Vagina (tissue), 2 donors: ENCODE measurements around the gene CWF19L2. TPM values are rescaled to one million over a fixed set of nuclear protein-coding genes. Genes with fewer than 3 reads are reported as not detected.

Experiments used
- DNase-seq, 2 donors: peaks; one replicate each; pipeline ENCODE4 v3.0.0-alpha.2; 2017; ENCODE audit errors: extremely low spot score in 2 of 2
- H3K27ac ChIP-seq: fragments of 200-600 bp; sonication (generic); one replicate; pipeline ENCODE4 v1.5.1; 2019
- H3K27me3 ChIP-seq: fragments of 200-600 bp; sonication (generic); one replicate; pipeline ENCODE4 v1.5.1; 2019
- H3K36me3 ChIP-seq, 2 donors: fragments of 200-600 bp; sonication (generic); one replicate each; pipeline ENCODE4 v1.5.1; 2017 to 2019
- H3K4me1 ChIP-seq: fragments of 200-600 bp; sonication (generic); one replicate; pipeline ENCODE4 v1.5.1; 2019
- H3K4me3 ChIP-seq, 2 donors: fragments of 200-600 bp; sonication (generic); 1 replicate in 1 of 2; 2 replicates in 1 of 2; pipeline ENCODE4 v1.5.1; 2016 to 2019
- H3K9me3 ChIP-seq: fragments of 200-600 bp; sonication (generic); one replicate; pipeline ENCODE4 v1.5.1; 2019
- POLR2A ChIP-seq, 2 donors: fragments of 450-650 bp; IDR thresholded peaks; one replicate each; pipeline ENCODE4 v1.6.1; 2017; ENCODE audit warnings: antibody characterized with exemption in 2 of 2, mild to moderate bottlenecking in 2 of 2, moderate library complexity in 2 of 2
- POLR2AphosphoS5 ChIP-seq, 2 donors: sonication (generic); formaldehyde crosslinking; IDR thresholded peaks; one replicate each; pipeline ENCODE4 v1.9.0; 2017; ENCODE audit warnings: antibody characterized with exemption in 2 of 2, mild to moderate bottlenecking in 2 of 2, low read depth in 1 of 2; ENCODE audit not compliant: insufficient read depth in 1 of 2
- intact Hi-C: fragments of 100-400 bp; cut with DNase I; formaldehyde crosslinking; loops from one replicate; pipeline ENCODE4 v1.15.1; 2023
- total RNA-seq: library from RNA; depleted of rRNA; stranded (reverse); fragments of >200 nt; gene quantifications from one replicate; pipeline ENCODE4 v1.2.3, GENCODE V29; 2016
- TF ChIP-seq, protein P1 (sequence below), 3 experiments: fragments of 450-650 bp in 2 of 3; fragments of 200-600 bp in 1 of 3; sonication (generic) in 1 of 3; IDR thresholded peaks; one replicate each; pipeline ENCODE4 v1.5.1; 2017 to 2019; ENCODE audit warnings: antibody characterized with exemption in 3 of 3, mild to moderate bottlenecking in 2 of 3, moderate library complexity in 2 of 3

The CWF19L2 gene
- total RNA-seq, 1 donor from 2014 or later, result 14.5 TPM

DNA sequence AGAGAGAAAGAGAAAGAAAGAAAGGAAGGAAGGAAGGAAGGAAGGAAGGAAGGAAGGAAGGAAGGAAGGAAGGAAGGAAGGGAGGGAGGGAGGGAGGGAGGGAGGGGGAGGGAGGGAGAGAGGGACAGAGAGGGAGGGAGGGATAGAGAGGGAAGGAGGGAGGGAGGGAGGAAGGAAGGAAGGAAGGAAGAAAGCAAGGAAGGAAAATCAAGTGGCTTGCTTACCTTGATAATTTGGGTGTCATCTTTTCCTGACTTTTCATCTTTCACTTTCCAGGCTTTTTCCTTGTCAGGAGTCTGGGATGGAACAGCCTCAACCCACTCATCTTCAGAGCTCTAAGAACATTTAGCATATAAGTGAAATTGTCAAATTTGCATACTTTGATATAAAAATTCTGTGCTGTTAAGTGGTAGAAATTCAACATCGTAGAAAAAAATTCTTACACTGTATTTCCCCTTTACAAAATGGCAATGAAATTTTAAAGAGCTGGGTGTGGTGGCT is 14.9 kb downstream of the CWF19L2 start:
- intact Hi-C loops, result no loop called here
- TF ChIP-seq POLR2A (IDR thresholded peaks at IDR 0.05) (no peak), POLR2AphosphoS5 (IDR thresholded peaks at IDR 0.05; ENCODE audit: insufficient read depth in 1 of 2, low read depth in 1 of 2) (no peak)
- TF ChIP-seq, protein P1, sequence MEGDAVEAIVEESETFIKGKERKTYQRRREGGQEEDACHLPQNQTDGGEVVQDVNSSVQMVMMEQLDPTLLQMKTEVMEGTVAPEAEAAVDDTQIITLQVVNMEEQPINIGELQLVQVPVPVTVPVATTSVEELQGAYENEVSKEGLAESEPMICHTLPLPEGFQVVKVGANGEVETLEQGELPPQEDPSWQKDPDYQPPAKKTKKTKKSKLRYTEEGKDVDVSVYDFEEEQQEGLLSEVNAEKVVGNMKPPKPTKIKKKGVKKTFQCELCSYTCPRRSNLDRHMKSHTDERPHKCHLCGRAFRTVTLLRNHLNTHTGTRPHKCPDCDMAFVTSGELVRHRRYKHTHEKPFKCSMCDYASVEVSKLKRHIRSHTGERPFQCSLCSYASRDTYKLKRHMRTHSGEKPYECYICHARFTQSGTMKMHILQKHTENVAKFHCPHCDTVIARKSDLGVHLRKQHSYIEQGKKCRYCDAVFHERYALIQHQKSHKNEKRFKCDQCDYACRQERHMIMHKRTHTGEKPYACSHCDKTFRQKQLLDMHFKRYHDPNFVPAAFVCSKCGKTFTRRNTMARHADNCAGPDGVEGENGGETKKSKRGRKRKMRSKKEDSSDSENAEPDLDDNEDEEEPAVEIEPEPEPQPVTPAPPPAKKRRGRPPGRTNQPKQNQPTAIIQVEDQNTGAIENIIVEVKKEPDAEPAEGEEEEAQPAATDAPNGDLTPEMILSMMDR (IDR thresholded peaks at IDR 0.05), result no peak
- Histone ChIP-seq H3K4me1 (no peaks in the 10 kb centered on the region), H3K4me3 (no peak overlapping the region), H3K9me3 (no peaks in the 10 kb centered on the region), H3K27ac (no peak overlapping the region), H3K27me3 (no peaks in the 10 kb centered on the region), H3K36me3 (peaks cover 0 to 48% of the 10 kb centered on the region in 2 donors)
- no peak for DNase-seq

DNA sequence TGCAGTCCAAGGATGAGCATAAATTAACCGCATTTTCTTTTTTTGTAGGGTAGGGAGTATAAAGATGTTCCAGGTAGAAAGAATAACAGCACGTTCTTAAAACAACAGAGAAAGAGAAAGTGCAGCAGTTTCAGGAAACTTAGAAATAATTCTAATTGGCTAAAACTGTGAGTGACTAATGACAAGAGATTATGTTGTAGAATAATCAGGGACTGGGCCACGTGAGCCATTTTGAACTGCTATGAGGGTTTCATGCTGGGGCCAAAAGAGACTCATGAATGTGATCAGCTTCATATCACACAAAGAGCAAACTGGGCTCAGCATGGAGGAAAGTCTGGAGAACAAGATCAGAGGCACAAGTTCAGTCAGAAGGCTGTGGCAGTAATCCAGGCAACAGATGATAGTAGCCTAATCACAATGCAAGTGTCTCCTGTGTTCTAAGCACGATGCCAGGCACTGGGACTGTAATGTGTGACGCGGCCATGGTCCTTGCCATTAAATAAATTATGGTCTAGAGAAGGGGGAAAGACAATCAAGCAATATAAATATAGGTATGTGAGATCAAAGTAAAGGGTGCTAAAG is 17.9 kb downstream of the CWF19L2 start:
- DNase-seq, result no peak
- intact Hi-C loops, result no loop called here
- no peaks in the 10 kb centered on the region for H3K4me1 ChIP-seq
- no peaks in the 10 kb centered on the region for H3K27me3 ChIP-seq
- TF ChIP-seq, protein P1 (IDR thresholded peaks at IDR 0.05), result no peak
- no peak for TF ChIP-seq POLR2A (IDR thresholded peaks at IDR 0.05)
- no peak for TF ChIP-seq POLR2AphosphoS5 (IDR thresholded peaks at IDR 0.05; ENCODE audit: insufficient read depth in 1 of 2, low read depth in 1 of 2)
- no peaks in the 10 kb centered on the region for H3K9me3 ChIP-seq
- H3K27ac ChIP-seq, result no peak overlapping the region
- H3K36me3 ChIP-seq, result peaks cover 0 to 37% of the 10 kb centered on the region in 2 donors
- no peak overlapping the region for H3K4me3 ChIP-seq

GRCh38 chr11:107438148-107438547 is 19.5 kb downstream of the CWF19L2 start:
- H3K27ac ChIP-seq, result no peak overlapping the region
- H3K36me3 ChIP-seq, result peaks cover 0 to 37% of the 10 kb centered on the region in 2 donors
- H3K9me3 ChIP-seq, result no peaks in the 10 kb centered on the region
- intact Hi-C loops, result no loop called here
- H3K4me1 ChIP-seq, result no peaks in the 10 kb centered on the region
- no peaks in the 10 kb centered on the region for H3K27me3 ChIP-seq
- DNase-seq, result no peak
- H3K4me3 ChIP-seq, result no peak overlapping the region
- TF ChIP-seq POLR2A (IDR thresholded peaks at IDR 0.05) (no peak), POLR2AphosphoS5 (IDR thresholded peaks at IDR 0.05; ENCODE audit: insufficient read depth in 1 of 2, low read depth in 1 of 2) (no peak)
- TF ChIP-seq, protein P1 (IDR thresholded peaks at IDR 0.05), result no peak

- Histone ChIP-seq H3K4me3 (no peak overlapping the region), H3K27ac (no peak overlapping the region), H3K27me3 (no peaks in the 10 kb centered on the region), H3K9me3 (no peaks in the 10 kb centered on the region), H3K36me3 (peaks cover 0 to 9% of the 10 kb centered on the region in 2 donors), H3K4me1 (no peaks in the 10 kb centered on the region)
- TF ChIP-seq, protein P1 (IDR thresholded peaks at IDR 0.05), result no peak
- no peak for TF ChIP-seq POLR2A (IDR thresholded peaks at IDR 0.05)
- no peak for TF ChIP-seq POLR2AphosphoS5 (IDR thresholded peaks at IDR 0.05; ENCODE audit: insufficient read depth in 1 of 2, low read depth in 1 of 2)
- intact Hi-C loops, result no loop called here
- no peak for DNase-seq
Measured at GRCh38 chr11:107430525-107430924, 27.1 kb downstream of the CWF19L2 start.

DNA sequence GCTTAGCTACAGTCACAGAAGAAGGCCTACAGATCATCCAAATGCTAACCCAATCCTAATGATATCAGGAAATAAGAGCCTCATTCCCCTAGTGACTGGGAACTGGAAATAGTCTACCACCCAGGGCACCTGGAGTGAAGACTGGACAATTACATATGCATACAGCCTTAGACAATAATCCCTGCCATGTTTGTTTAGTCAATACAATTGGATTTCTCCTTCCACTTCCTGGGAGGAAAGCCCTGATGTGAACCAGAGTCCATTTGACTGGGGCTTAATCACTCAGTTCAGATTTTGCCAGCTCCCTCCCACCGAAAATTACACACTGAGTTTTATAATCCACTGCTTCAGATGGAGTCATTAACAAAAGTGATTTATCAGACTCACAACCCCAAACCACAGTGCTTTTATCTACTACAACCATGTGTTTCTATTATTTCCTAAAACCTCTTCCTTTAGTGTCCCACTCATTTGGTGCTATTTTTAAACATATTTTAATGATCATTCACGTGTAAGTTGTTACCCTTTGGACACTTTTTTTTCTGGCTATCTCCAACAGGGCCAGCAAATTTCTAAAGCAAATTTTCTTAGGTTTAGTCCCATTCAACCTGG is 29.9 kb downstream of the CWF19L2 start:
- Histone ChIP-seq H3K4me3 (no peak overlapping the region), H3K36me3 (peaks cover 0 to 7% of the 10 kb centered on the region in 2 donors), H3K27ac (no peak overlapping the region), H3K9me3 (no peaks in the 10 kb centered on the region), H3K4me1 (no peaks in the 10 kb centered on the region), H3K27me3 (no peaks in the 10 kb centered on the region)
- DNase-seq, result no peak
- intact Hi-C loops, result no loop called here
- TF ChIP-seq POLR2A (IDR thresholded peaks at IDR 0.05), result no peak
